Transverse colon (tissue), 4 donors: ENCODE data around the gene IDI2. TPM values are rescaled to one million over a fixed set of nuclear protein-coding genes. Genes with fewer than 3 reads are reported as not detected.
"Not testable (repeated sequence)": the region's sequence is repeated elsewhere in the genome, so short reads cannot be mapped to it uniquely, and the experiment has no call there.

ENCODE experiments used
- DNase-seq: peaks from one replicate; pipeline ENCODE4 v3.0.0-alpha.2; 2019
- H3K27ac ChIP-seq, 4 donors: fragments of 200-600 bp; sonication (generic); 2 replicates each; pipeline ENCODE4 v1.5.1; 2016 to 2018; ENCODE audit warnings: inconsistent platforms in 4 of 4
- H3K27me3 ChIP-seq: fragments of 200-600 bp; sonication (generic); 2 replicates; pipeline ENCODE4 v1.5.1; 2017; ENCODE audit warnings: inconsistent platforms
- H3K36me3 ChIP-seq, 4 donors: fragments of 200-600 bp; sonication (generic); 2 replicates each; pipeline ENCODE4 v1.5.1; 2017 to 2019; ENCODE audit warnings: inconsistent platforms in 4 of 4
- H3K4me1 ChIP-seq, 4 donors: fragments of 200-600 bp; sonication (generic); 2 replicates each; pipeline ENCODE4 v1.5.1; 2017 to 2020; ENCODE audit warnings: inconsistent platforms in 4 of 4
- H3K4me3 ChIP-seq, 4 donors: fragments of 200-600 bp; sonication (generic); 1 replicate in 1 of 4; 2 replicates in 3 of 4; pipeline versions ENCODE4 v1.5.1 to v1.6.1; 2017 to 2019; ENCODE audit warnings: inconsistent platforms in 4 of 4
- H3K9me3 ChIP-seq, 2 donors: fragments of 200-600 bp; sonication (generic); 2 replicates each; pipeline ENCODE4 v1.5.1; 2017 to 2019; ENCODE audit warnings: inconsistent platforms in 2 of 2
- EP300 ChIP-seq: sonication (generic); formaldehyde crosslinking; IDR thresholded peaks from one replicate; pipeline ENCODE4 v1.6.1; 2017; ENCODE audit warnings: antibody characterized with exemption, low read depth
- POLR2A ChIP-seq: fragments of 450-650 bp; IDR thresholded peaks from one replicate; pipeline ENCODE4 v1.6.1; 2016; ENCODE audit warnings: antibody characterized with exemption, mild to moderate bottlenecking, moderate library complexity
- POLR2AphosphoS5 ChIP-seq, 3 donors: sonication (generic); formaldehyde crosslinking; IDR thresholded peaks; one replicate each; pipeline ENCODE4 v1.6.1; 2016; ENCODE audit warnings: antibody characterized with exemption in 3 of 3
- WGBS, 2 donors: methylation state at CpG; one replicate each; pipeline ENCODE4 v1.1.5; 2018; ENCODE audit warnings: low coverage in 1 of 2; 5-methylcytosine and 5-hydroxymethylcytosine counted together
- in situ Hi-C, 4 donors: fragments of 200-750 bp; cut with MboI; loops; one replicate each; pipeline versions ENCODE4 v1.15.0 to v1.15.1; 2017; ENCODE audit warnings: low sequenced_read_pairs in 3 of 4, low pct_ligation_motif_present in 1 of 4, low pct_unique_long_range_greater_than_20kb in 1 of 4
- intact Hi-C: fragments of 100-400 bp; cut with DNase I; formaldehyde crosslinking; loops from one replicate; pipeline ENCODE4 v1.15.1; 2023; ENCODE audit warnings: low total_unique reads
- total RNA-seq, 4 donors: library from RNA; depleted of rRNA; stranded (reverse); fragments of >200 nt; gene quantifications; one replicate each; pipeline ENCODE4 v1.1.0, GENCODE V29; 2016
- TF ChIP-seq, protein P1 (sequence below), 5 experiments: fragments of 200-600 bp in 3 of 5; fragments of 450-650 bp in 2 of 5; sonication (generic) in 3 of 5; IDR thresholded peaks; 1 replicate in 2 of 5; 2 replicates in 3 of 5; pipeline ENCODE4 v1.5.1; 2016 to 2017; ENCODE audit warnings: antibody characterized with exemption in 5 of 5, inconsistent platforms in 3 of 5, mild to moderate bottlenecking in 2 of 5, moderate library complexity in 1 of 5

Gene IDI2
- total RNA-seq, 4 donors from 2014 or later, result not detected

DNA sequence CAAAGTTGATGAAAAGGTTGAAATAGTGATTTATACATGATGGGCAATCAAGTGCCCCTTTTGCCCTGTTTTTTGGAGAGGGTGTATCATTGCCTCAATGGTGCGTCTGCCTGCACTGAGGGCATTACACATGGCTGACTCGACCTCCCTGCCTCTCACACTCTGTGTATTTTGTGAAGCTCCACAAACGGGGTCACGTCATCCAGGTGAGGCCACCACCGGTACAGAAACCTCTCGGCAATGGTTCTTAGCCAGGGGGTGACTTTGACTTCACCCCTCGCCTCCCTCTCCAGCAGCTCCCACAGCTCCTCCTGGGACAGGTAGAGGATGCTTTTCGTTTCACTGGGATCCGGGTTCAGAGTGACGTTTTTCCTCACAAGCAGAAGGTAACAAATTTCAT lies 6.3 kb downstream of the IDI2 start:
- H3K27ac ChIP-seq, result no peak overlapping the region
- 93 to 94% methylated on average over 6 to 10 of the region's 10 CpGs for WGBS, 2 donors
- intact Hi-C loops, result no loop called here
- TF ChIP-seq POLR2A (no peak), EP300 (no peak), POLR2AphosphoS5 (IDR thresholded peaks at IDR 0.05) (no peak)
- TF ChIP-seq, protein P1, sequence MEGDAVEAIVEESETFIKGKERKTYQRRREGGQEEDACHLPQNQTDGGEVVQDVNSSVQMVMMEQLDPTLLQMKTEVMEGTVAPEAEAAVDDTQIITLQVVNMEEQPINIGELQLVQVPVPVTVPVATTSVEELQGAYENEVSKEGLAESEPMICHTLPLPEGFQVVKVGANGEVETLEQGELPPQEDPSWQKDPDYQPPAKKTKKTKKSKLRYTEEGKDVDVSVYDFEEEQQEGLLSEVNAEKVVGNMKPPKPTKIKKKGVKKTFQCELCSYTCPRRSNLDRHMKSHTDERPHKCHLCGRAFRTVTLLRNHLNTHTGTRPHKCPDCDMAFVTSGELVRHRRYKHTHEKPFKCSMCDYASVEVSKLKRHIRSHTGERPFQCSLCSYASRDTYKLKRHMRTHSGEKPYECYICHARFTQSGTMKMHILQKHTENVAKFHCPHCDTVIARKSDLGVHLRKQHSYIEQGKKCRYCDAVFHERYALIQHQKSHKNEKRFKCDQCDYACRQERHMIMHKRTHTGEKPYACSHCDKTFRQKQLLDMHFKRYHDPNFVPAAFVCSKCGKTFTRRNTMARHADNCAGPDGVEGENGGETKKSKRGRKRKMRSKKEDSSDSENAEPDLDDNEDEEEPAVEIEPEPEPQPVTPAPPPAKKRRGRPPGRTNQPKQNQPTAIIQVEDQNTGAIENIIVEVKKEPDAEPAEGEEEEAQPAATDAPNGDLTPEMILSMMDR (IDR thresholded peaks at IDR 0.05), result no peak
- H3K27me3 ChIP-seq, result no peaks in the 10 kb centered on the region
- in situ Hi-C loops, result no loop called here
- no peaks in the 10 kb centered on the region for H3K9me3 ChIP-seq
- H3K36me3 ChIP-seq, result peaks cover 0 to 43% (median 15%) of the 10 kb centered on the region in 4 donors
- no peaks in the 10 kb centered on the region for H3K4me1 ChIP-seq
- DNase-seq, result no peak
- H3K4me3 ChIP-seq, result no peak overlapping the region

DNA sequence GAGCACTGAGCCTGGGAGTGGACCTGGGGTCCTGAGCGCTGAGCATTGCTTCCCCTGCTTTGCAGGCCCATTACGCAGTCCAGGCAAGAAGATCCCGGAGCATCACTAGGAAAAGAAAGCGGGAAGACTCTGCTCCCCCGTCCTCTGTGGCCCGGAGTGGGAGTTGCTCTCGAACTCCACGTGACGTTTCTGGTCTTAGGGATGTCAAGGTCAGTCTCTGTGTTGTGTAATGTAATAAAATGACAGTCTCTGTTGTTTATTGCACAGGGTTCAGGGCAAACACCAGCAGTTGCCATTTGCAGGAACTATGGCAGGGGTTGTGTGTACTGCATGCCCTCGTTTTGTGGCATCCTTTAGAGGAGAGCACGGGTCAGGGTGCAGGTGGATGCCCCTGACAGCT lies 10.0 kb downstream of the IDI2 start:
- no peaks in the 10 kb centered on the region for H3K9me3 ChIP-seq
- H3K4me3 ChIP-seq, result no peak overlapping the region
- H3K36me3 ChIP-seq, result peaks cover 0 to 78% (median 31%) of the 10 kb centered on the region in 4 donors
- WGBS, 2 donors, result 95% methylated on average over 11 of the region's 11 CpGs; no CpG with 5 or more reads in 1 of the 2 donors
- H3K27ac ChIP-seq, result no peak overlapping the region
- no peaks in the 10 kb centered on the region for H3K4me1 ChIP-seq
- no peak for TF ChIP-seq POLR2AphosphoS5 (IDR thresholded peaks at IDR 0.05)
- TF ChIP-seq POLR2A, result no peak
- no peak for TF ChIP-seq EP300
- TF ChIP-seq, protein P1 (IDR thresholded peaks at IDR 0.05), result no peak
- no peaks in the 10 kb centered on the region for H3K27me3 ChIP-seq
- intact Hi-C loops, result no loop called here
- in situ Hi-C loops, result no loop called here
- no peak for DNase-seq

DNA sequence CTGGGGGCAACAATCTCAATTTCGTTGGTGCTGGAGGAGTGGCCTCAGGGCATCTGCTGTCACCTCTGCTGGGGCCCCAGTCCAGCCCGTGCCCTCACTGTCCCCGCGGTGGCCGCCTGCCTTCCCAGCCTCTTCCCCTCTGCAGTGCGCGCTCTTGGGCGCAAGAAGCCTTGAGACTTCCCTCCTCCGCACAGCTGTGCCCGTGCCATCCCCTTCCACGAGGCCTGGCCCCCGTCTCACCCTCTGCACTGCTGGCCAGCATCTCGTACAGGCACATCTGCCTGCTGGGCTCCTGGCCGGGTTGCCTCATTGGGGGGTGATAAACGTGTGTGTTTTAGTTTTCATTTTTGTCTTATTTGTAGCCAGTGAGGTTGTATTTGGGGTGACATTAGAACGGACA lies 14.0 kb downstream of the IDI2 start:
- Histone ChIP-seq H3K4me3 (no peak overlapping the region), H3K27ac (no peak overlapping the region), H3K9me3 (no peaks in the 10 kb centered on the region), H3K36me3 (peaks cover 0 to 81% (median 40%) of the 10 kb centered on the region in 4 donors), H3K27me3 (no peaks in the 10 kb centered on the region), H3K4me1 (no peaks in the 10 kb centered on the region)
- TF ChIP-seq, protein P1 (IDR thresholded peaks at IDR 0.05), result no peak
- no peak for TF ChIP-seq POLR2A
- TF ChIP-seq EP300, result no peak
- TF ChIP-seq POLR2AphosphoS5 (IDR thresholded peaks at IDR 0.05), result no peak
- intact Hi-C loops, result no loop called here
- DNase-seq, result no peak
- 94 to 100% methylated on average over 5 to 16 of the region's 16 CpGs for WGBS, 2 donors
- in situ Hi-C loops, result no loop called here

DNA sequence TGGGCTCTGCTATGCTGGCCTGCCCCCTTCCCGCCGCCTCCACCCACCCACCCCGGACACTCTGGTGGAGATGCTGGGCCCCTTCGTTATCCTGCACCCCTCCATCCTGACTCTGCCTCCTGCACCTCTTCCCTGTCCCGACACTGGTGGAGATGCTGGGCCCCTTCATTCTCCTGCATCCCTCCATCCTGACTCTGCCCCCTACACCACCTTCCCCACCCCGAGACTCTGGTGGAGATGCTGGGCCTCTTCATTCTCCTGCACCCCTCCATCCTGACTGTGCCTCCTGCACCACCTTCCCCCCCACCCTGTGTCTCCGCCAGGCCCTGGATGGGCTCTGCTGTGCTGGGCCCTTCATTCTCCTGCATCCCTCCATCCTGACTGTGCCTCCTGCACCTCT lies 15.0 kb downstream of the IDI2 start:
- H3K27me3 ChIP-seq, result no peaks in the 10 kb centered on the region
- no peak overlapping the region for H3K27ac ChIP-seq
- no peak for DNase-seq
- H3K36me3 ChIP-seq, result peaks cover 0 to 83% (median 37%) of the 10 kb centered on the region in 4 donors
- intact Hi-C loops (no loop called here), in situ Hi-C loops (no loop called here)
- no peaks in the 10 kb centered on the region for H3K4me1 ChIP-seq
- 94 to 100% methylated on average over 1 to 7 of the region's 7 CpGs for WGBS, 2 donors
- H3K9me3 ChIP-seq, result no peaks in the 10 kb centered on the region
- H3K4me3 ChIP-seq, result no peak overlapping the region
- no peak for TF ChIP-seq EP300
- TF ChIP-seq POLR2AphosphoS5 (IDR thresholded peaks at IDR 0.05), result no peak
- TF ChIP-seq, protein P1 (IDR thresholded peaks at IDR 0.05), result no peak
- no peak for TF ChIP-seq POLR2A

DNA sequence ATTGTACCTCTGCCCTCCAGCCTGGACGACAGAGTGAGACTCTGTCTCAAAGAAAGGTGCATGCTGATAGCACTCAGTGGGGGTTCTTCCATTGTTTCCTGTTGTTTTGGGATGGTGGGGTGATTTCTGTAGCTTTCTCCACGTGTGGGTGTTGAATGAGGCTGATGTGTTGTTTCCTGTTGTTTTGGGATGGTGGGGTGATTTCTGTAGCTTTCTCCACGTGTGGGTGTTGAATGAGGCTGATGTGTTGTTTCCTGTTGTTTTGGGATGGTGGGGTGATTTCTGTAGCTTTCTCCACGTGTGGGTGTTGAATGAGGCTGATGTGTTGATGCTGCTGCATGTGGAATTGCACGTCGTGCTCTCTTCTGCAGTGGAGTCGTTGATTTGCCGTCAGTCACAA lies 15.7 kb downstream of the IDI2 start:
- in situ Hi-C loops, result not testable (repeated sequence)
- WGBS, 2 donors, result 78 to 88% methylated on average over 4 to 8 of the region's 8 CpGs

More for the DNA sequence above, 15.7 kb downstream of the IDI2 start:
- intact Hi-C loops, H3K9me3 ChIP-seq, DNase-seq, H3K4me3 ChIP-seq, H3K27ac ChIP-seq, H3K27me3 ChIP-seq, H3K4me1 ChIP-seq: not testable (repeated sequence)
- H3K36me3 ChIP-seq, result peaks cover 0 to 88% (median 38%) of the 10 kb centered on the region in 4 donors
